HL-60 (cell line): ENCODE measurements around the gene HYAL2.

Source experiments
- CTCF ChIP-seq: IDR thresholded peaks from one replicate; pipeline ENCODE4 v1.5.1; 2011; ENCODE audit warnings: low read length, control low read depth, inconsistent platforms; ENCODE audit not compliant: insufficient read depth
- POLR2AphosphoS5 ChIP-seq: IDR thresholded peaks from 2 replicates; pipeline ENCODE4 v1.6.1; 2012; ENCODE audit warnings: low read depth
- REST ChIP-seq: IDR thresholded peaks from 2 replicates; pipeline ENCODE4 v1.6.1; 2012; ENCODE audit warnings: low read depth; ENCODE audit not compliant: insufficient replicate concordance

GRCh38 chr3:50342813-50343633 lies 20.5 kb upstream of the HYAL2 start:
- TF ChIP-seq REST (no peak), CTCF (no peak), POLR2AphosphoS5 (no peak)
